ENCODE data around the gene SQSTM1.
A peak's percentile ranks its signal among the peaks of the same experiment; 100 is the strongest.

Gene SQSTM1

DNA sequence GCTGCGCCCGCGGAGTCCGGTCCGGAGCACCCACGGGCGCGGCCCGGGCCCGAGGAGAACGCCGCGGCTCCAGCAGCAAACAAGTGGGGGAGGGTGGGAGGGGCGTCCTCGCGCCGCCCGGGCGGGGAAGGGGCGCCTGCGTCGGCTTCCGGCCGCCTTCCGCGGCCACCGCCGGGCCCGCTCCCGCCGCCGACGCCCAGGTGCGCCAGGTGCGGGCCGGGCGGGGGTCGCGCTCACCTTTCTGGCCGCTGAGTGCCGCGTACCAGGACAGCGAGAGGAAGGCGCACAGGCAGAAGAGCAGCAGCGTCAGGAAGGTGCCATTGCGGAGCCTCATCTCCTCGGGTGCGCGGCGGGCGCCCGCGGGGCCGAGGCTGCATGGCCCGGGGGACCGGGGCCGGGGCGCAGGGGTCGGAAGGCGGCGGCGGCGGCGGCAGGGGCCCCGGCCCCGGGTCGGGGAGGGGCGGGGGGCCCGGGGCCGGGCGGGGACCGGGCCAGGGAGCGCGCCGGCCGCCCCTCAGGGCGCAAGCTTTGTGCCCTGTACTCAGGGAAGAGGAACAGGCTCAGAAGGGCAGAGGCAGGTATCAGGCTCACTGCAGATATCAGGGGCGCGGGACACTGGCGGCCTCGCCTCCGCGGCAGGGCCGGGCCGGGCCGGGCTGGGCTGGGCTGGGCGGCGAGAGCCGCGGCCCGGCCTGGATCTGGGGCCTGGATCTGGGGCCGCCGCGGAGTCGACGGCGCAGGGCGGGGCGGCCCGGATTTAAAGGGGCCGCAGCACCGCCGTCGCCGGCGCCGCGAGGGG is 14.3 kb upstream of the SQSTM1 start, which contains the start of gene MGAT4B:
Gene MGAT4B, minus strand, starts transcription at position 617 of the 799 bp plus-strand sequence. Its CDS starts 283 bp downstream, at position 334.
- no peak for DNase-seq (ENCODE audit: low read depth)

DNA sequence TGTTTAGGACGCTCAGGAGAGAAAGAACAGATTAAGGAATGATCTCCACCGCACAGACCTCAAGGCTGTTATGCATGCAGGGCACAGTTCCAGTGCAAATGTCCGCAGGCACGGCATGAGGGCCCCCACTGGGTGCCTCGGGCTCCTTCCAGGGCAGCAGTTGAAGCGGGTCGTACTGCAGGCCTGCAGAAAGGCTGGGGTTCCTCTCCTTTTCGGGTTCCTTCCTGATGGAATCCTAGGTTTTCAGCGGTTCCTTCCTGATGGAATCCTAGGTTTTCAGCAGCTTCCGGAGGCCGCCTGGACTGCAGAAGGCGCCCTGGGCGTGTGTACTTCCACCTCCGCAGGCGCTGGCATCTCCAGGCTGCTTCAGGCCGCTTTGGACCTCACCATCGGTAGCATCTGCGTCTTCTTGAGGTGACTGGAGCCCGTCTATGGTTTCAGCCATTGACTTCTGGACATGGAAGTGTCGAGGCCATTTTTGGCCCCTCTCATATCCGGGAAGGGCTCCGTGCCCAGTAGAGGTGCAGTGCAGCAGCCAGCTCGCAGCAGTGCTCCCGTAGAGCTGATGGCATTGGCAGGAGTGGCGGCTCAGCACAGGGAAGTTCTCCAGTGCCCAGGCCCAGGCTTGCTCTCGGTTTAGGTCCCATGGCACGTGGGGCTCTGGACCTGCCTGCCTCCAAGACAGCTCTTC is 8.4 kb upstream of the SQSTM1 start:
- no peak for DNase-seq (ENCODE audit: low read depth)

DNA sequence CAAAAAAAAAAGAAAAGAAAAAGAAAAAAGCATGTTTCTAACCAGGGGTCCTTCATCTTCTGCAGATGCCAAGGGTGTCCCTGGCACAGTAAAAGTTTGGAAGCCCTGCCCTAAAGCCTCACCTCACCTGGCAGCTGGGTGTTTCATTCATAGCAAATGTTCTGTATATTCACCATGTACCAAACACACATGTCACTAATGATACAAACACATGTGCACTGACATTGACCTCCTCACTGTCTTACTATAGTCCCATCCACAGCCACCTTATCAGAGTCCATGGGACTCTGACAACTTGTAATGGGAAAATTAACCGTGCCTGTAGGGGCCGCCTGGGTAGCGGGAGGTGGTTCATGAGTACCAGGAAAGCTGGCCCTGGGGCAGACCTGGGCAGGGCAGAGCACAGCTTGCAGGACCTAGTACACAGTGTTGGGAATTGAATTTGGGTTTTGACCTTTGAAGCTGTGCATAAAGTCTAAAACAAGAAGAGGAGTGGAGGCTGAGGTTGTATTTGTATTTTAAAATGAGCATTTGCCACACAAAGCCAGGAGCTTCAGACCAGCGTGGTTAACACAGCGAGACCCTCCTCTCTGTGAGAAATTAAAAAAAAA is 7.6 kb upstream of the SQSTM1 start:
- no peak for DNase-seq (ENCODE audit: low read depth)

DNA sequence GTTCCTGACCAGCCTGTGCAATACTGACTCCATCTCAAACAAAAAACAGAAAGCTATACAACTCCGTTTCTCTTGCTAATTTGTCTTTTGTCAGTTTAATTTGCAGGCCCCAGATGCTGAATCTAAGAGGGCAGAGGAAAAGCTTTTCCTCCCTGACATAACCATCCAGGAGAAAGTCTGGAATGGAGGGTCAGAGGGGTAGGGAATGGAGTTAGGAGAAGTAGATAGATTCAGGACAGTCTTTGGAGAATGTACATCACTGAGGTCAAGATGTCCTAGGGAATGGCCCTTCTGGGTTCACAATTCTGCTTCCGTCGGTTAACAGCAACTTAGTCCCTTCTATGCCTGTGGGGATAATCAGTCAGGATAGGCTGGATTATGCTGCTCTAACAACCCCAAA is 6.6 kb upstream of the SQSTM1 start:
- no peak for DNase-seq (ENCODE audit: low read depth)

DNA sequence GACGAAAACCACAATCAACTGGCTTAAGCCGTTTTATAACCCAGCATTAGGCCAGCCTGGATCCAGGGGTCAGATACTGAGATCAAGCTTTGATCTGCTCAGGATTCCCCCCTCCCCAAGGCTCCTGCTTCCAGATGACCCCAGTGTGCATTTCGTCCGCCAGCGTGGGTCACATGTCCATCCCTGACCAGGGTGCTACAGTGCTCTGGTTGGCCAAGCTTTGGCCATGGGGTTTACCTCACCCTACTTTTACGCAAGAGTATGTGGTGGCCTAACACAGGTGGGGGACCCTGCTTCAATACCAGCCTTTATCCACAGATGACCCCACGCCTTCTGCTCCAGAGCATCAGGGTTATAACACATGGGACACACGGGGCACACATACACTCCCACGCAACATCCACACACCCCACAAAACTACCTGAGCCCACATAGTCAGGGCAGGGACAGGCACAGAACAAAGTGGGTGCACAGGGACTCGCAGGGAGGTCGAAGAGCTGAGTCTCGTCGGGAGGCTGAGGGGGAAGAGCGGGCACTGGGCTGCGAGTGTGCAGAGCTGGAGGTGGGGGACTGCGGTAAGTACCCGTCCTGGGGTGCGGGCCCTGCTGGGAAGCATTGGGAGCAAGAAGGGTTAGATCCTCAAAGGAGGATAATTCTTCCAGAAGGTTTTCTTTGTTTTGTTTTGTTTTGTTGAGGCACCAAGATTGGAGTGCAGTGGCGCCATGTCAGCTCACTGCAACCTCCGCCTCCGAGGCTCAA is 5.0 kb upstream of the SQSTM1 start:
- DNase-seq (ENCODE audit: low read depth), result no peak

DNA sequence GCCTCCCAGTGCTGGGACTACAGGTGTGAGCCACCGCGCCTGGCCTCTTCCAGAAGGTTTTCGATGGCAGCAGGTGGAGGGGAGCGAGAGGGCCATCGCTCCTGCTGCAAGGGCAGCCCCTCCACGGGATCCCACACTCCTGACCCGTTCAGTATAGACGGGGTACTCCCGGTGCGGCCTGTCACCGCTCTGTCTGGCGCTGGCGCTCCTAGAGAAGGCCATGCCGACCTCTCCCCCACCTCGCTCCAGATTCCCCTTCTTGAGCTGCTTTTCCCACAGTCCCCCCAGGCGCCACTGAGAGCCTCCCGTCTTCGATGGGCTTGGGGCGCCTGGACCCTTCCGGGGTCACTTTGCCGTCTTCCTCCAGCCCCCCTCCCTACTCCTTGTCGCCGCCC is 4.3 kb upstream of the SQSTM1 start:
- DNase-seq (ENCODE audit: low read depth), result no peak

DNA sequence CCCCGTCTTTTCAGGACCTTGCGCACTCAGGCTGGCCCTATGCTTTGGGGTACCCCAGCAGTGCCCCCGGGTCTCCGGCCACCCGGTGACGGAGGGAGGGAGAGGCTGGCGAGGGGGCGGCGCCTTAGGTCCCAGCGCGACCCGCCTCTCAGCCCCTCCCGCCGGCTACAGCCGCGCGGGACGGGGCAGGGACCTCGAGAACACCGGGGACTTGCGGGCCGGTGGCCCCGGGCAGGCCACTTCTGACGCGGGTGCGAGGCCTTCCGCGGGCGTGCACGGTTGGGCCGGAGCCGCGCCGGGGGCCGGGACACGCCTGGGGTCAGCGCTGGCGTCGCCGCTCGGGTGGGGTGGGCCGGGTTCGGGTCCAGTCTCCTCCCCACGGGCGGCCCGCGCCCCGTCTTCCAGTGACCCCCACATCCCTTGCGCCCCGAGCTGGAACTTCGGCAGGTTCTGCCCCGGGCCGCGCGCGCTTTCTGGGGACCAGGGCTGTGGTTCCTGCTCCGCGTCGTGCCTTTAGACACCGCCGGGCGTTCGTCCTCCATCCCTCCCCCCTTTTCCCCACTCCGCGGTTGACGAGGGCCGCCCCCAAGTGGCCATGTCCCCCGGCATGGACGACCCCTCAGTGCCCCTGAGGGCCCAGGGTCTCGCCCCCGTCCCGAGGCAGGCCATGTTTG is 3.8 kb upstream of the SQSTM1 start:
- DNase-seq (ENCODE audit: low read depth), result no peak

DNA sequence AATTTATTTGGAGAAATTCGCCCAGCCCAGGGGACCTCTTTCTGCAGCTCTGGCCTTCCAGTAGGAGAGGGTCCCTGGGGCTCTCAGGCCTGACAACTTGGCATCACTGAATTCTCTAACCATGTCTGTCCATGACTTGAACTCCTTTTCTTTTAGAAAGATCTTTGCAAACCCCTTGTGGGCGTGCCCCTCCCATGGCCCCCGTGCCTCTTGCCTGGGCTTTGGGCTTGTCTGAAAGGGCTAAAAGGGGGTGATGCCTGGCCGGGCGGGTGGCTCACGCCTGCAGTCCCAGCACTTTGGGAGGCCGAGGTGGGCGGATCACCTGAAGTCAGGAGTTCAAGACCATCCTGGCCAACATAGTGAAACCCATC is 3.2 kb upstream of the SQSTM1 start:
- no peak for DNase-seq (ENCODE audit: low read depth)

DNA sequence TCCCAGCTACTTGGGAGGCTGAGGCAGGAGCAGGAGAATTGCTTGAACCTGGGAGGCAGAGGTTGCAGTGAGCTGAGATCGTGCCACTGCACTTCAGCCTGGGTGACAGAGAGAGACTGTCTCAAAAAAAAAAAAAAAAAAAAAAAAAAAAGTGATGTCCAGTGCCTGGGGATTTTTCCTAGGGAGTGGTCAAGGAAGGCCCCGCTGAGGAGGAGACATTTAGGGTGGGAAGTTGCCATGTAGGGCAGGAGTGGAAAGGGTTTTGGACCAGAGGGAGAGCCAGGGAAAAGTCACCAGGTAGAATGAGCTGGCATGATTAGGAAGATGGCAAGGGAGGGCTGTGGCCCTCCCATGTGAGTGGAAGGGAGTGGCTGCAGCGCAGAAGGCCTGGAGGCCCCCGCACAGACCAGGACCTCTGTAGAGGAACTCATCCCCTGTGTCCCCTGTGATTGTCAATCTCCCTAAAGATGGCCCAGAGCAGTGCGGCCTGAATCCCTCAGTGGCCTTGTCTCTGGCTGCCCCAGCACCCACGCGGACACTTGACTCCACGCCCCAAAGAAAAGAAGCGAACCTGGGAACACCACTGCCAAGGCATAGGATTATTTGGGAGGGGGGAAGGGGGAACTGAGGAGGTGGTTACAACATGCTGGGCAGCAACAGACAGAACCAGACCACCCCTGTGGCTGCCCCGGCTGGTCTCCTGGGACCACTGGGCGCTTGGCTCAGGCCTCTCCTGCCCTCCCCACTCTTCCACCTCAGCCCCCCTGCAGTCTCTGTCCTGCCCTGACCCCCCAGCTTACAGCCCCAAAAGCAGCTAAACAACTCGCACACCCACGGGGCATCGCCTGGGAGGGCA is 2.6 kb upstream of the SQSTM1 start:
- DNase-seq (ENCODE audit: low read depth), result no peak

DNA sequence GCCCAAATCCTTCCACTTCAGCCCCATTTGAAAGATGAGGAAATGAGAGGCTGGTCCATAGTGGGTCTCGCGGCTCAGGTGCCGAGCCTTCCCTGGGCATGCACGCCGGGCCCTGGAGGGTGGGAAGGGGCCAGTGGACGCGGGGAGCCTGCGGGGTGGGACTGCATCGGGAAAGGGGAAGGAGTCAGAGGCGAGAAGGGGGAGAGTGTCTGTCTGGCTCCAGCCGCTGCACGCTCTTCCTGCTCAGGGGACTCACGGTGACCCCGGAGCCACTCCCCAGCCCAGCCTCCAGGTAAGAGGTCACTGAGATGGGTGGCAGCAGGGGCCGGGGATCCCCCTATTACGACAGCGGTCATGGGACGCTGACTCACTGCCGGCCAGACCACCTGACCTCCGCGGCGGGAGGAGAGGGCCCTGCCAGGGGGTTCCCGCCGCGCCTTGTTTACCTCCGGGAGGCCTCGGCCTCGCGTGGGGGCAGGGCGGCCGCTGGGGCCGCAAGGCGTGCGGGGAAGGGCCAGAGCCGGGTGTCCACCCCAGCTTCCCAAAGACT is 1.9 kb upstream of the SQSTM1 start:
- peak; percentile 76 for DNase-seq (ENCODE audit: low read depth)

DNA sequence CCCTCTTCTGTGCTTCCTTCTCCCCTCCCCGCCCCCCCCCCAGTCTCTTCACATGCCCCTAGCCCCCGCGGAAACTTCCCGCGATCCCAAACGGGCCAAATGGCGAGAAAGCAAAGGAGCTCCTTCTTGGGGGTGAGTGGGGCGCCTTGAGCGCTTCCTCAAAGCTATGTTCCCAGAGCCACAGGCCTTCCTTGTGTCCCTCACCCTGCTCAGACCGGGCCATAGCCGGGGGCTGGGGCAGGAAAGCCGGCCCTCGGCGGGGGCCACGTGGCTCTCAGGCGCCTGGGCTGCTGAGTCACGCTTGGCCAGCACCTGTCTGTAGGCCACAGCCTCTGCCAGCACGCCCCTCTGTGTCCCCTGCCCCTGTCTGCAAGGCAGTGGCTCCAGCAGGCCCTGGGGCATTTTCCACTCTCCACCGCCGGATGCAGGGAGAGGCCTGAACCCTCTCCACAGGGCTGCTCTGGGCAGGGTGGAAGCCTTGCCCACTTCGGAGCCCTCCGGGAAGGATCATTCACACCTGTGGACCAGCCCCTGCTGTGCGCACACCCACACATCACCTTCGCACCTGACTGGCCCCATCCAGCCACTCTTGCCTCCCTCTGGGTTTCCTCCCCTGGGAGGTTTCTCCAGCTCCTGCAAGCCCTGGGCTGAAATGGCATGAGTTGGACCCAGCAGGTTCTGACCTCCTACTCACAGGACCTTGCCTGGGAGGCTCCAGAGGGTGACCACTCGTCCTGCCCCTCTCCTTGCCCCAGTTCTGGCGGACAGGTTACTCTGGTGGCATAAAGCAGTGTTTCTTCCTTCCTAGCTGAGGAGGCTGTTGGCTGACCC is 1.2 kb upstream of the SQSTM1 start:
- no peak for DNase-seq (ENCODE audit: low read depth)

DNA sequence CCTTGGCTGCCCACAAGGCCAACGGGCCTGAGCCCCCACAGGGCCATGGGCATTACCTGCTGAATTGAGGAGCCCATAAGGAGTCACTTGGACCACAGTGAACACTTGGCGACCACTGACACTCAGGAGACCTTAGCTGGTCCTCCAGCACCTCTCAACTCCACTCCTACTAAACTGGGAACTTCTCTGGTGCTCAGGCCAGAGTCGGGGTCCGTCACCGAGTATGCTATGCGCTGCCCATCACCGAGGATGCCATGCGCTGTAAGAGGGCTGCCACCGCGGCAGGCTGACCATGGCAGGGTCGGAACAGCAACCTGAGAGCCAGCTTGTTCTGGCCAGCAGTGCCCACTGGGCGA is 600 bp upstream of the SQSTM1 start:
- DNase-seq (ENCODE audit: low read depth), result no peak

DNA sequence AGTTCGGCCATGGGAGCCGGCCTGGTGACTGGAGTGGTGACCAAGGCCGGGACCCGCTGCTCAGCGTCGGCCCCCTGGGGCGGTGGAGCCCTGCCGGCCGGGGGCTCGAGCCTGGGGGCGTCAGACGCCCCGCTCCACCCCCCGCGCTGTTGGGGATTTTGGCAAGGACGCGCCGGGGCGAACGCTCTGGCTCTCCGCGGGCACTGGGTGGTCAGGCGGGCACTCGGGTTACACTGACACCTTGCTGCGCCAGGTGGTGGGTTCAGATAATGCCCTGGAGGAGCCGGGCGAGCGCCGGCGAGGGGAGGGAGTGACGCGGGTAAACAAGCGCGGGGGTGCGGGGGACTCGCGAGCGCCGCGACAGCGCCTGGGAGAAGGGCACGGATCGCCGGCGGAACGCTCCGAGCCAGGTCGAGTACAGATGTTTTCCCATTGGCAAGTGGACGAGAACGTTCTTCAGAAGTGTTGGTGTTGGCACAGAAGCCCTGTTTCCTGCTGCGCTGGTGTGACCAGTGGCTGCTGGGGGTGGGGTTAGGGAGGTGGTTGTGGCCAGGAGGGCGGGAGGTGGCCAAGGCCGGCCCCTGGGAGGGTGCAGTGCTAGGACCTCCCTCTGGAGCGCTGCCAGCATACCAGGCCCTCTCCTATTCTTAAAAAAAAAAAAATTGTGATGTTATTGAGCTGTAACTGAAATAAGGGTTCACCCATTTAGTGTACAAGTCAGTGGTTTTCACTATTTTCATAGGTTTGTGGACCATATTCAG is 773 bp downstream of the SQSTM1 start:
- DNase-seq (ENCODE audit: low read depth), result peak; percentile 69

DNA sequence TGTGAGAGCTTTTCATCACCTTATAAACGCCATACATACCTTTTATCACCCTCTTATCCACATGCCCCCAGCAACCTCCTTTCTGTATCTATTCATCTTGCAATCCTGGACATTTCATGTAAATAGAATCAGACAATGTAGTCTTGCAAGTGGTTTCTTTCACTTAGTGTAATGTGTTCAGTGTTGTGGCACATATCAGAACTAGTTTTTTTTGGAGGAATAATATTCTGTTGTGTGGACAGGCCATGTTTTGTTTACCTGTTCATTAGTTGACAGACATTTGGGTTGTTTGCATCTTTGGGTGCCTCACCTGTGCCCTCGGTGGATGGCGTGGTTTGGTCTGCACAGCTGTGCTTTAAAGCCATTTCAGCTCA is 1.3 kb downstream of the SQSTM1 start:
- DNase-seq (ENCODE audit: low read depth), result no peak

DNA sequence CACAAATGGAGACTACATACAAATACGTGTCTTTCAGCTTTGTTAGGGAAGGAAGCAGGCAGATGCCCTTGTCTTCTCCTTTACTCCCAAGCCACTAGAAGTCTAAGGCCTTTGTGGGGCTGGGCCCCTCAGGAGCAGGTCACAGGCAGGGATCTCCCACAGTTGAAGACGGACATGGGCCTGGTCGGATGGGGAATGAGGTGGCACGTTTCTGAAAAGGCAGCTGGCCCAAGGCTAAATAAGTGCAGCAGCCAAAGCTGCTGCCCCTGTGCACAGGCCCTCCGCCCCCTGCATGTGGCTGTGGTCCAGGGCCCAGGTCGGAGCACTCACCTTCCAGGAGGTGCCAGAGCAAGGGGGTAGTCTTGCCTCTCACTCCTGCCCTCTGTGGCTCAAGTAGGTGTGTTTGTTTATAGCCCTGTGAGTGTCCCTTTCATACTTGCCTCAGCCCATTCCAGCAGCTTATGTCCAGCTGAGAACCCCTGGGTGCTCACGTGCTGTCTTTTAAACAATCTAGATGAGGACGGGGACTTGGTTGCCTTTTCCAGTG is 1.8 kb downstream of the SQSTM1 start:
- DNase-seq (ENCODE audit: low read depth), result no peak

DNA sequence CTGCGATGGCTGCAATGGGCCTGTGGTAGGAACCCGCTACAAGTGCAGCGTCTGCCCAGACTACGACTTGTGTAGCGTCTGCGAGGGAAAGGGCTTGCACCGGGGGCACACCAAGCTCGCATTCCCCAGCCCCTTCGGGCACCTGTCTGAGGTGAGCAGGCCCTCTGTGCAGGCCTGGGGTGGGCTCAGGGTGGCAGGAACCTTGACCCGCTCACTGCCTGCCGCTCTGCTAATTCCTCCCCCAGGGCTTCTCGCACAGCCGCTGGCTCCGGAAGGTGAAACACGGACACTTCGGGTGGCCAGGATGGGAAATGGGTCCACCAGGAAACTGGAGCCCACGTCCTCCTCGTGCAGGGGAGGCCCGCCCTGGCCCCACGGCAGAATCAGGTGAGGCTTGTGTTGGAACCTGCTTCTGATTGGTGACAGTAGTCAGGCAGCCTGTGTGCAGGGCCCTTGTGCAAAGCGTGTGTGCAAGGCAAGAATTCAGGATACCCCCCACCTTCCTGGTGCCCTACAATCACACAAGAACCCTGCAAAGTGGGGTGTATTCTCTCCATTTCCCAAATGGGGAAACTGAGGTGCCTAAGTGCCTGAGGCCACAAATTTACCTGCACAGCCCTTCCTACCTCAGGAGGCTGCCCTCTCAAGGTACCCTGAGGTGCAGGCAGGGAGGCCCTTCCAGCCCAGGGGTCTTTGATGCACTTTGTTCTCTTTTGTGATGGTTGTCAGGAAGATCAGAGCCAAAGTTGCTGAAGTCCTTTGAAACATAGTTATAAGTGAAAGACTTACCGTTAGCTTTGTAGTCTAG is 3.4 kb downstream of the SQSTM1 start:
- DNase-seq (ENCODE audit: low read depth), result no peak

DNA sequence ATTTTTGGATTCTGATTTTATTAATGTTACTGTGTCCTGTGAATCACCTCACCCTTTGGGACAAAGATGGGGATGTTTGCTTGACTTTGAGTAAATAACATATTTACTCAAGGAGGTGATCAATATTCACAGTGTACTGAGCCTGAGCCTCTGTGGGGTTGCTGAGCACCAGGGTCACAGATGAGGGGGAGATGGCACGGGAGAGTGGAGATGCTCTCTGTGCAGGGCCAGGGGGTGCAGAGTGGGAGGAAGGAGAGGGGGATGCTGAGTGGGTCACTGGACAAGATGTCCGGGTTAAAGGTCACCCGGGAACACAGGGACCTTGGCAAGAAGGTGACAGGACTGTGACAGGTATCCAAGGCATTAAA is 4.0 kb downstream of the SQSTM1 start:
- DNase-seq (ENCODE audit: low read depth), result no peak

DNA sequence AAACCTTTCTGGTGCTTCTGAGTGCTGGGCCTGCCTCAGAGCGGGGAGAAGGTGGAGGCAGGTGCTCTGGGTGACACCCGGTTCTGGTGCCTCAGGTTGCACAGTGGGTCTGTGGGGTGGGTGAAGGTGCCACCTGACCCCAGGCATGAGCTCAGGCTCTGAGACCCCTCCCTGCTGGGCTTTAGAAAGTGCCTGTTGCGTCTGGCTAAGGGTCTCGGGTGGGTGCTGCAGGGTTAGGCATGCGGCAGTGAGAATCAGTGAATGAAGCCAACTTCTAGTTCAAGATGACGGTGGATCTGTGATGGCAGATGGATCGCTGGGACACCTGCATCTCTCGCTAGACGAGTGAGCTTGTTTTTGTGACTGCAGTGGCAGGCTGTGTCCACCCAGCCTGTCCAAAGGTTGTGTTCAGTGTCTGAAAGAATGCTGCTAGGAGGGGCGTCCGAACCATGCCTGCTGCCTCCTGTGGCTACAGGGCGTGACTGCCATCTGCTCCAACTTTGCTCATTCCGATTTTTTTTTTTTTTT is 5.0 kb downstream of the SQSTM1 start:
- DNase-seq (ENCODE audit: low read depth), result no peak

Measured in stimulated activated CD8-positive, alpha-beta memory T cell treated with anti-CD3 and anti-CD28 coated beads, Interleukin-15, amount 100 ng/mL, for 1 hour (primary cell).